NCI-H526 (cell line): ENCODE data around the gene TCEAL5.
"Not testable (repeated sequence)": the region's sequence is repeated elsewhere in the genome, so short reads cannot be mapped to it uniquely, and the experiment has no call there.

Experiments
- DNase-seq, 2 experiments: peaks; one replicate each; lab custom pipeline; 2025; lab: John Stamatoyannopoulos, UW

The TCEAL5 gene, protein sequence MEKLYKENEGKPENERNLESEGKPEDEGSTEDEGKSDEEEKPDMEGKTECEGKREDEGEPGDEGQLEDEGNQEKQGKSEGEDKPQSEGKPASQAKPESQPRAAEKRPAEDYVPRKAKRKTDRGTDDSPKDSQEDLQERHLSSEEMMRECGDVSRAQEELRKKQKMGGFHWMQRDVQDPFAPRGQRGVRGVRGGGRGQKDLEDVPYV

DNA sequence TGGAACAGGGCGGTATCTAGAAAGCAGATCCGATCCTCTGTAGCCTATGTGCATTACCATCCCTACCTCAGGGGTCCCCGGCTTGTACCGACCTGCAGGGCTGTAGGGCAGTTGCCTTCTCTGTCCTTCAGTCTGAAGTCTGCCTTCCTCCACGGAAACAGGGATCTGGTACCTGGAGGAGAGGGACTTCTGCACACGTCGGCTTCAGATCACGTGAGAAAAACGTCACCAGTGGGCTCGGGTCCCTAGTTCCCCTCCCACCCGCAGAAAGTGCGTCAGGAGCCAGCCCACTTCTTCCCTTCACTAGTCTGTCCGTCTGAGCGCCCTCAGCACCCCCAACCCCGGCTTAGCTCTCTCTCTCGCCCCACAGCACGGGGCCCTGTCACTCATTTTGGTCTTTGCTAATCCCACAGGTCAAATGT, at the start of gene TCEAL5:
TSS of gene TCEAL5 (minus strand) at position 170 of the 422 bp plus-strand sequence. CDS start 2,187 bp downstream, outside the sequence.
- peak; percentile 37 to 68 for DNase-seq

GRCh38 chrX:103311399-103311780, 34.8 kb upstream of the TCEAL5 start:
- no peak for DNase-seq

DNA sequence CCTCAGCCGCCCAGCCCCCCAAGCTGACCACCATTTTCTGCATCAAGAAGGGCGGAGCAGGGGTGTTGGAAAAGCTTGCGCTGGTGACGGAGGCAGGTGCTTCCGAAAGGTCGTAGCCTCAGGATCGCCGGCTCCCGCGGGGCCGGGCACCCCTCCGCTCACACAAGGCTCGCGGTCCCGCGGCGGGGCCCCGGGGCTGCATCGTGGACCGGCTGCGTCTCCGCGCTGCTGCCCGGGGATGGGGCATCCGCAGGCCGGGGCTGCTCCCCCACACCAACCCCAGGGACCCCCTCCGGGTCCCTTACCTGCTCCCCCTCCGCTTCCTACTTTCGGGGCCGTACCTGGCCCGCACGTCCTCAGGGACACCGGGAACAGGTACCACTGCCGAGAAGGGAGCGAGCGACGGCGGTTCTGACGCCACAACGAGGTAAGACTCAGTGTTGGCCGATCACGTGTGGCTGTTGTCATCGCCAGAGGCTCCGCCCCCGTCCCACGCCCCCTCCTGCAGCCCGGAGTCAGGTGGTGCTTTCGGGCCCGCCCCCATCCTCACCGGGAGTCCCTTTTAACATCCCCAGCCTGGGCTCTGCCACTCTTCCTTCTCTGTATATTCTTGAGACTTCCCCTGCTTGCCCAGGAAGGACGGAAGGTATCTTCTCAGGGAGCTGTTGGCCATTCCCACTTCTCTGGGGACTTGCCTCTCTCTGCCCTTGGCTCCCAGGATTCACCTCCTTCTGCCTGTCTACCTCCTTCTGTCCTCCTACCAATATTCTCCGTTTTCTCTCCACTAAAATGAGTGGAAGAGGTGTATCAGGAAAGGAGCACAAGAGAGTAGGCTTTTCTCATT, 34.2 kb upstream of the TCEAL5 start, which contains the start of gene BEX2:
TSS of gene BEX2 (minus strand) at position 436 of the 844 bp plus-strand sequence. CDS start 1,014 bp downstream, outside the sequence.
- peak; percentile 67 to 86 for DNase-seq

GRCh38 chrX:103309860-103310554, 33.5 kb upstream of the TCEAL5 start:
- DNase-seq: peak in 1 of 2 experiments; percentile 41

DNA sequence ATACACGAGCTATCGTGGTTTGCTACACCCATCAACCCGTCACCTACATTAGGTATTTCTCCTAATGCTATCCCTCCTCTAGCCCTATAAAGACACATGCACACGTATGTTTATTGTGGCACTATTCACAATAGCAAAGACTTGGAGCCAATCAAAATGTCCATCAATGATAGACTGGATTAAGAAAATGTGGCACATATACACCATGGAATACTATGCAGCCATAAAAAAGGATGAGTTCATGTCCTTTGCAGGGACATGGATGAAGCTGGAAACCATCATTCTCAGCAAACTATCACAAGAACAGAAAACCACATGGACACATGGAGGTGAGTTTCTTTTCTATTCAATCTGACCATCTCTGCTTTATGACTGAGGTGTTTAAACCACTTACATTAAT, 29.1 kb upstream of the TCEAL5 start:
- not testable (repeated sequence) for DNase-seq

DNA sequence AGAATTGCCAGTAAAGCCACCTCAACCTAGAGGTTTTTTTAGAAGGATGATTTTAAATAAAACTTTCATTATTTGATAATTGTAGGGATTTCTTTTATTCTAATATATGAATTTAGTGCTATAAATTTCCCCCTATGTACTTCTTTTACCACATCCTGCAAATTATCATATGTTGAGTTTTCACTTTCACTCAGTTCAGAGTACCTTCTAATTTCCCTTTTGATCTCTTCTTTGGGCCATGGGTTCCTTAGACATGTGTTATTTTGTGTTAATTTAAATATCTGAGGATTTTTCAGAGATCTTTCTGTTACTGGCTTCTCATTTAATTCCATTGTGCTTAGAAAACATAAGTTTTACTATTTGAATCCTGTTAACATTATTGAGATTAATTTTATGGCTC, 28.2 kb upstream of the TCEAL5 start:
- DNase-seq: no peak

DNA sequence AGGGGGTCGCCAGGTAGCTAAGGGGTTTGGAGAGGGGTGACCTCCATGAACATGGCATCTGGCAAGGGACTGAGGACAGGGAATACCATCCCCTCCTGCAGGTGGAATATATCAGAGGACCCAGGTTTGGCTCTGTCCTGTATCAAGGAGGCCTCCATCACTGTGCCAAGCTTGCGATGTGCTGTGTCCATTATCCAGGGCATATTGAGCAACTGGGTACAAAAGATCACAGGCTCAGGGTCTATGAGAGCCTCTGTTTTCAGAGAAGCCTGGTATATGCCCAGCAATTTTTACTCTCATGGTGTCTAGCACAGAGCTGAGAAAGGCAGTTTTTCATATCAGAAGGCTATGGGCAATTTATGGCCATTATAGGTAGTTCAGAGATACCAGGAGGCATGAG, 16.6 kb upstream of the TCEAL5 start:
- DNase-seq: no peak

- no peak for DNase-seq
Observed at GRCh38 chrX:103279624-103280023, 3.1 kb upstream of the TCEAL5 start.

DNA sequence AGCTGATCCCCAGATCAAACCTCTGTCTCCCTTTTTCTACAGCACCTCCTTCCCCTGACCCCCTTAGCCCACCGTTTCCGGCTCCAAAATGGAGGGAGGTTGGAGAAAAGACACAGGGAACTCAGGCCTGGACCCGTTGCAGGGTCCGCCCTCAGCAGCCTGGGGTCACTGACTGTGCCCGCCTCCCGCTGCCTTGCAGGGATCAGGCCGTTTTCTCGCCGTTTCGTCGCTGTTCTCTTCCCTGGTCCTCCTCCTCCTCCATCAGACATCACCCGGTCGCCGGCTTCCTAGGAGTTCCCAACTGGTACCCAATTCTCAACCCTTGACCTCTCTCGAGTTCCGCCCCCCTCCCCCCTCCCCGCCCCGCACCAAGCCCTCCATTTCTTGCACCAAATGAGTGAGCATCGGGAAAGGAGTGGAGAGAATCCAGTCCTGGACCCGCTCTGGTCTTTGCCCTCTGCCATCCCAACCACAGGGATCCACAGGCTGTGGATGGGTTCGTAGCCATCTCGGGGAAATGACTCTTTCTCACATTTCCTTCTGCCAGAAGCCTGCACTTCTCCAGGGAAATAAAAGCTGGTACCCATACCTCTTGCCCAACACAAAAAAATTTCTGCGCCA, 493 bp downstream of the TCEAL5 start:
- no peak for DNase-seq

- no peak for DNase-seq
Observed at GRCh38 chrX:103274284-103274683, 2.3 kb downstream of the TCEAL5 start.

GRCh38 chrX:103258275-103258674, 18.3 kb downstream of the TCEAL5 start:
- no peak for DNase-seq

- no peak for DNase-seq
Observed at GRCh38 chrX:103256651-103257050, 19.9 kb downstream of the TCEAL5 start.

- peak; percentile 53 to 78 for DNase-seq
Observed at GRCh38 chrX:103254921-103255493, 21.5 kb downstream of the TCEAL5 start, which contains the start of gene TCEAL8. Gene TCEAL8, minus strand, starts transcription at chrX:103255155. Its CDS starts 1,176 bp downstream, at chrX:103253979.

GRCh38 chrX:103254171-103254824, 22.3 kb downstream of the TCEAL5 start:
- DNase-seq: peak; percentile 13 to 59

DNA sequence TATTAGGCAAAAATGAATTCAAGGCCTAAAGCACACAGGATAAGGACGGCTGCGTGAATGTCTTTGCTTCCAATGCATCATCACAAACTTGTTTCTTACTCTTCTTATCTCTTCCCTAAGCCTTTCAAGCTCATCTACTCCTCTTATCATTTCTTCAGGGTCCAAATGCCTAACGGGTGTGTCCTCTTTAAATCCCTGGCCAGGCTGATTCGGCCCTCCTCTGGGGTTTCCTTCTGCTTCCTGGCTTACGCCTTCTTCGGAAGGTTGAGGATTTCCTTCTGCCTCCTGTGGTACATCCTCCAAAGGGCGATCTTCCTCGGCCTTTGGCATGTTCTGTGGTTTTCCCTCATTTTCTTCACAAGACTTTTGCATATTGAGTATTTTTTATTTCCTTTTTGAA, 22.9 kb downstream of the TCEAL5 start:
- DNase-seq: no peak

DNA sequence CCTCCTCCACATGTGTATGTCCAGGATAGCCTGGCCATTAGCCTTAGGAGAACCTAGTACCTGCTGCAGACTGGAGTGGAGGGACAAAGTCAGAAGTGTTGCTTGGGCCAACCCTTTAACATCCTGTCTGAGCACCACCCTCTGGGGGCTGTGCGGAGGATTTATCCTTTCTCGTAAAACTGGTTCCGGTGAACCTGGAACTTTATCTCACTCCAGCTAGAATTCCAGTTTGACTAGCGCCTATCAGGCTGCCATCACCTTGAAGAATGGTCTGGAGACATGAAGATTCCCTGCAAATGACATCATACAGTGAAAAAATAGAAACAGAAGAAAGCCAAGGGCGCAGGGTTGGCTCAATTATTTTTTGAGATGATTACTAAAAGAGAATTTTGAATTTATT, 25.6 kb downstream of the TCEAL5 start:
- DNase-seq: no peak

GRCh38 chrX:103249805-103250204, 26.7 kb downstream of the TCEAL5 start:
- no peak for DNase-seq

GRCh38 chrX:103248553-103248952, 28.0 kb downstream of the TCEAL5 start:
- DNase-seq: peak in 1 of 2 experiments; percentile 15

DNA sequence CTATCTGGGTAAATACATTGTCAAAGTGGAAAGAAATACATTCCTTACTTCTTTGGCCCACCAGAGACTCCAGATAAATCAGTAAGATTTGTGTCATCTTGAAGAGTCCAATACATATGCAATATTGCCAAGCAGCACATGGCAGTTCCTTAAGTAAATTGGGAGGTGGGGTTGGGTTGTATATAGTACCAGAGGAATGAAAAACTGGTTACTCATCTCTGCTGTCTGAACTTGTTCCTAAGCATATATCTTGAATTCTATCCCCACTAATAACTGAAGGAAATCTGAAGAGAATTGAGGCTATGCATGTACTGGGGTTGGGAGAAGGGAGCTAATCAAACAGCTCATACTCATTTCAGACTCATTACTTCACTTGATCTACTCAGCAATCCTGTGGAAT, 36.4 kb downstream of the TCEAL5 start:
- no peak for DNase-seq

GRCh38 chrX:103236296-103236695, 40.3 kb downstream of the TCEAL5 start:
- DNase-seq: no peak

DNA sequence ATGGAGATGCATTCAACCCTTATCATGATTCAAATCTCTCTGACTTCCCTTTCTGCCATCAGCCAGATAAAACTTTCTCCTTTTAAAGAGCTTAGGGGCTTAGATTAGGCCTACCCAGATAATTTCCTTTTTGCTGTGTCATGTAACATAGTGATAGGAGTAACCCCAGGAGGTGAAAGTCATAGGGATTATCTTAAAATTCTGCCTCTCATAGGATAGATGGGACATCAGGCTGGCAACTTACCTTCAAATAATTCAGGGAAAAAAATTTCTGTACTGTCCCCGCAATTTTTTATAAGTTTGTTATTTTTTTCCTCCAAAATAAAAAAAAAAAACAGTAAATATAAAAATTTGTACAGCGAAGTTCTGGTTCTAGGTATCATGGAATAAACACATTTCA, 40.9 kb downstream of the TCEAL5 start:
- not testable (repeated sequence) for DNase-seq
